Motor neuron (in vitro differentiated cells): ENCODE results near the gene LRSAM1. TPM values are rescaled to one million over a fixed set of nuclear protein-coding genes. Genes with fewer than 3 reads are reported as not detected.

Source experiments
- ATAC-seq, 8 experiments: fragments of 200-7000 bp; cut with Tn5 transposase; replicated peaks in 6 of 8; 2 replicates each; pipeline ENCODE4 v1.8.0; 2021; ENCODE audit warnings: mild to moderate bottlenecking in 8 of 8, moderate library complexity in 8 of 8
- H3K27ac ChIP-seq, 2 donors: fragments of 250-450 bp; sonication (Bioruptor Pico); 2 replicates each; pipeline ENCODE4 v1.9.0; 2021; ENCODE audit warnings: antibody characterized with exemption in 2 of 2, mild to moderate bottlenecking in 2 of 2, moderate library complexity in 1 of 2
- H3K4me1 ChIP-seq, 2 donors: fragments of 250-450 bp; sonication (Bioruptor Pico); replicated peaks in 1 of 2; 2 replicates each; pipeline ENCODE4 v1.6.1; 2021; ENCODE audit warnings: antibody characterized with exemption in 2 of 2, mild to moderate bottlenecking in 2 of 2, moderate library complexity in 1 of 2
- H3K4me3 ChIP-seq, 5 donors: fragments of 250-450 bp; sonication (Bioruptor Pico); 2 replicates each; pipeline ENCODE4 v1.9.0; 2021; ENCODE audit warnings: antibody characterized with exemption in 5 of 5, mild to moderate bottlenecking in 5 of 5, moderate library complexity in 4 of 5
- WGBS, 10 experiments: fragments of 450-650 bp; shearing (Covaris generic); methylation state at CpG; one replicate each; pipeline ENCODE4 v1.0.0; 2022; 5-methylcytosine and 5-hydroxymethylcytosine counted together
- in situ Hi-C, 9 experiments: fragments of 400-800 bp; cut with MboI; loops; one replicate each; pipeline ENCODE4 v1.15.0; 2021; ENCODE audit warnings: low sequenced_read_pairs in 9 of 9, low pct_unique_long_range_greater_than_20kb in 2 of 9; ENCODE audit not compliant: unreplicated experiment in 9 of 9
- total RNA-seq, 8 experiments: library from RNA; unstranded; fragments of 300-600 nt; gene quantifications; 2 replicates each; pipeline versions ENCODE4 v1.2.3 to v1.2.4, GENCODE V29; 2022

LRSAM1 gene
- total RNA-seq, 8 experiments from 2014 or later: 11.5 to 24.1 (median 15.7) TPM

- in situ Hi-C loops: no loop called here
- Histone ChIP-seq H3K4me3 (no peak overlapping the region), H3K27ac (no peak overlapping the region), H3K4me1 (peaks cover 3 to 10% of the 10 kb centered on the region in 2 donors)
- 80 to 100% (median 100%) methylated on average over 1 of the region's 1 CpG; no CpG with 5 or more reads in 7 of the 10 experiments for WGBS, 10 experiments
- ATAC-seq: peak in 1 of 8 experiments; percentile 20
Measured at GRCh38 chr9:127550282-127550681, 99.0 kb downstream of the LRSAM1 start.

GRCh38 chr9:127550751-127551150 is 99.4 kb downstream of the LRSAM1 start:
- ATAC-seq: no peak
- in situ Hi-C loops: no loop called here
- Histone ChIP-seq H3K4me3 (no peak overlapping the region), H3K27ac (no peak overlapping the region), H3K4me1 (peaks cover 2 to 5% of the 10 kb centered on the region in 2 donors)
- 83 to 100% (median 94%) methylated on average over 1 to 5 of the region's 14 CpGs; no CpG with 5 or more reads in 4 of the 10 experiments for WGBS, 10 experiments

Other genes starting within 250 kb of the LRSAM1 start
- gene GARNL3, start 186.7 kb upstream of the LRSAM1 start, total RNA-seq: 10 to 100 TPM in 6 of 8 experiments, 1 to 10 TPM in 2; 1.0 to 21.8 (median 15.9) TPM
- 10 to 100 TPM in 6 of 8 experiments, 1 to 10 TPM in 2; 9.8 to 23.3 (median 11.3) TPM for gene SLC2A8, start 54.3 kb upstream of the LRSAM1 start, total RNA-seq
- 10 to 100 TPM in 5 of 8 experiments, 1 to 10 TPM in 3; 8.5 to 13.3 (median 11.1) TPM for gene ZNF79, start 27.1 kb upstream of the LRSAM1 start, total RNA-seq
- 1,000 to 10,000 TPM; 1,900 to 4,019 (median 2,592) TPM for gene RPL12, start 104 bp upstream of the LRSAM1 start, total RNA-seq
- gene STXBP1, start 160.8 kb downstream of the LRSAM1 start, total RNA-seq: 10 to 100 TPM; 21.1 to 77.4 (median 41.4) TPM